Glutamatergic neuron (in vitro differentiated cells): ENCODE results near the gene HIP1R. TPM values are rescaled to one million over a fixed set of nuclear protein-coding genes. Genes with fewer than 3 reads are reported as not detected.

Experiments used
- DNase-seq: peaks from one replicate; pipeline ENCODE4 v3.0.0; 2022
- H3K27ac Mint-ChIP-seq: one replicate; pipeline ENCODE4 v1.8.0; 2020; ENCODE audit warnings: mild to moderate bottlenecking, mixed read lengths, inconsistent platforms; ENCODE audit not compliant: unreplicated experiment
- H3K27me3 Mint-ChIP-seq: one replicate; pipeline ENCODE4 v1.8.0; 2020; ENCODE audit warnings: mild to moderate bottlenecking, moderate library complexity, mixed read lengths, inconsistent platforms; ENCODE audit not compliant: unreplicated experiment
- H3K36me3 Mint-ChIP-seq: one replicate; pipeline ENCODE4 v1.8.0; 2020; ENCODE audit warnings: mild to moderate bottlenecking, mixed read lengths, inconsistent platforms; ENCODE audit not compliant: unreplicated experiment
- H3K4me1 Mint-ChIP-seq: one replicate; pipeline ENCODE4 v1.8.0; 2020; ENCODE audit warnings: mild to moderate bottlenecking, low read depth, mixed read lengths, inconsistent platforms; ENCODE audit not compliant: unreplicated experiment
- H3K4me3 Mint-ChIP-seq: one replicate; pipeline ENCODE4 v1.8.0; 2020; ENCODE audit warnings: mild to moderate bottlenecking, mixed read lengths, inconsistent platforms; ENCODE audit not compliant: unreplicated experiment
- H3K9me3 Mint-ChIP-seq: one replicate; pipeline ENCODE4 v1.8.0; 2020; ENCODE audit warnings: mild to moderate bottlenecking, moderate library complexity, mixed read lengths, inconsistent platforms; ENCODE audit not compliant: unreplicated experiment
- total RNA-seq: library from RNA; stranded (reverse); fragmentation: NEBNext Ultra II Directional; extraction: Animal tissue kit (Norgen Biotek cat#: 25700); gene quantifications from one replicate; pipeline ENCODE4 v1.2.1, GENCODE V29; 2021; ENCODE audit not compliant: unreplicated experiment
- TF ChIP-seq, protein P1 (sequence below): fragments of 200-600 bp; sonication (generic); IDR thresholded peaks from one replicate; pipeline ENCODE4 v1.5.0; 2021; ENCODE audit not compliant: partially characterized antibody, unreplicated experiment

Gene HIP1R
- total RNA-seq, 1 donor from 2014 or later = 19.3 TPM

DNA sequence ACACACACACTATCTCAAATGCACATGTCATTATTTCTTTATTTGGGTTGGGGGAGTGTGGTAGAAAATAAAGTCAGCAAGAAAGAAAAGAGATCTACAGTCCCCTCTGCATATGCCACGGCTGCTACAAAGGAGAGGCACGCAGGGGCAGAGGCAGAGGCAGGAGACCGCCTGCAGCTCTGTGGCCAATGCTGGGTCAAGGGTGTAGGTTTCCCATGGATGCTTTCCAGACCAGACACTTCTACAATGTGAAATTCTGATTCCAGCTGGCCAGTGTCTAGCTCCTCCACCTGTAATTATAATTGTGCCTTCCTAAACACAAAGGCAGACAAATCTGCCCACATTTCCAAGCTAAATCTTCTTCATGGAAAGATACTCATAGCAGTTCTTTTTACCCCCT lies 41.5 kb downstream of the HIP1R start:
- H3K36me3 Mint-ChIP-seq = no peaks in the 10 kb centered on the region
- H3K4me1 Mint-ChIP-seq = peaks cover 43% of the 10 kb centered on the region
- no peak overlapping the region for H3K27ac Mint-ChIP-seq
- DNase-seq = no peak
- TF ChIP-seq, protein P1, sequence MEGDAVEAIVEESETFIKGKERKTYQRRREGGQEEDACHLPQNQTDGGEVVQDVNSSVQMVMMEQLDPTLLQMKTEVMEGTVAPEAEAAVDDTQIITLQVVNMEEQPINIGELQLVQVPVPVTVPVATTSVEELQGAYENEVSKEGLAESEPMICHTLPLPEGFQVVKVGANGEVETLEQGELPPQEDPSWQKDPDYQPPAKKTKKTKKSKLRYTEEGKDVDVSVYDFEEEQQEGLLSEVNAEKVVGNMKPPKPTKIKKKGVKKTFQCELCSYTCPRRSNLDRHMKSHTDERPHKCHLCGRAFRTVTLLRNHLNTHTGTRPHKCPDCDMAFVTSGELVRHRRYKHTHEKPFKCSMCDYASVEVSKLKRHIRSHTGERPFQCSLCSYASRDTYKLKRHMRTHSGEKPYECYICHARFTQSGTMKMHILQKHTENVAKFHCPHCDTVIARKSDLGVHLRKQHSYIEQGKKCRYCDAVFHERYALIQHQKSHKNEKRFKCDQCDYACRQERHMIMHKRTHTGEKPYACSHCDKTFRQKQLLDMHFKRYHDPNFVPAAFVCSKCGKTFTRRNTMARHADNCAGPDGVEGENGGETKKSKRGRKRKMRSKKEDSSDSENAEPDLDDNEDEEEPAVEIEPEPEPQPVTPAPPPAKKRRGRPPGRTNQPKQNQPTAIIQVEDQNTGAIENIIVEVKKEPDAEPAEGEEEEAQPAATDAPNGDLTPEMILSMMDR = no peak
- no peak overlapping the region for H3K4me3 Mint-ChIP-seq
- peaks cover 20% of the 10 kb centered on the region for H3K27me3 Mint-ChIP-seq
- H3K9me3 Mint-ChIP-seq = peaks cover 6% of the 10 kb centered on the region

DNA sequence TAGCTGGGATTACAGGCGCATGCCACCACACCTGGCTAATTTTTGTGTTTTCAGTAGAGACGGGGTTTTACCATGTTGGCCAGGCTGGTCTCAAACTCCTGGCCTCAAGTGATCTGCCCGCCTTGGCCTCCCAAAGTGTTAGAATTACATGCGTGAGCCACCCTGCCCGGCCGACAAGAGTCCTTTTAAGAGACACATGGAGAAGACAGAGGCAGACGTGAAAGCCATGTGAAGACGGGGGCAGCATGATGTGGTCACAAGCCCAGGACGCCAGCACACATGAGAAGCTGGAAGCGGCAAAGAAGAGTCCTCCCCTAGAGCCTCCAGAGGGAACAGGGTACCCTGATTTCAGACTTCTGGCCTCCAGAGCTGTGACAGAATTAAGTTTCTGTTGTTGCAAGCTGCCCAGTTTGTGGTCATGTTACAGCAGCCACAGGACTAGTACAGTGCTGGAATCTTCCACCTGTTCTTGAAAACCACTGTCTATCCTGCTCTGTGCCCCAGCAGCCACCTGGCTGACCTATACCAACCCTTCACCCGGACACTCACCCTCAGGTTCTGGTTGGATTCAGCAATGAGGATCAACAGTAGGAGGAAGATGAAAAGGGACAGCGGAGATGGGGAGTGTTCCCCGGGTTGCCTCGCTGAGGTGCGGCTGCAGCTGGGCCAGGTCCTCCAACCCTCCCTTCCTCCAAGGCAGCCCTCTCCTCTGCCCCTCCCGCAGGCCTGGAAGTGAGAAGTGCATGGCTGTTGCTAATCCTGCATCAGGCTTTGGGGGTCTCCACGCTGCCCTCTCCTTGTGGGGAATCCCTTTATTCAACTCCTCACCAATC lies 43.7 kb downstream of the HIP1R start:
- no peaks in the 10 kb centered on the region for H3K36me3 Mint-ChIP-seq
- H3K27me3 Mint-ChIP-seq = peaks cover 14% of the 10 kb centered on the region
- H3K9me3 Mint-ChIP-seq = peaks cover 2% of the 10 kb centered on the region
- H3K4me1 Mint-ChIP-seq = peaks cover 24% of the 10 kb centered on the region
- no peak for DNase-seq
- no peak overlapping the region for H3K4me3 Mint-ChIP-seq
- TF ChIP-seq, protein P1 = no peak
- H3K27ac Mint-ChIP-seq = no peak overlapping the region

DNA sequence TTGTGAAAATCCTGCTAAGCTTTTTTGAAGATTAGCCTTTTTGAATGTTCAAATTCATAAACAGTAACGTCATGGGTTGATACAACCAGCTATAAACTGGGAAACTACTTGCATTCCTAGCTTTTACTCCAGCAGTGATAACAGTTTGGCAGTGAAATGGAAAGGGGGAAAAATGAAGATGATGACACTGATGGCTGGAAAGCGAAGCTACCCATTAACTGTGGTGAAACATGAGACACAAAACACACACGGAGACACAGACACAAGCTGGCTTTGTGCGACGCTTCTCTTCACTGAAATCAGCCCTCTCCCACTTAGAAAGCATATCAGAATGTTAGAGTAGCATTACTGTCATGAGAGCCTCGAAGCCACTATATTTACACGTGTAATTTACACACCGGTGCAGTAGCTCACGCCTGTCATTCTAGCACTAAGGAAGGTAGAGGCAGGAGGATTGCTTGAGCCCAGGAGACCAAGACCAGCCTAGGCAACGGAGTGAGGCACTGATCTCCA lies 45.0 kb downstream of the HIP1R start:
- H3K4me1 Mint-ChIP-seq = peaks cover 27% of the 10 kb centered on the region

DNA sequence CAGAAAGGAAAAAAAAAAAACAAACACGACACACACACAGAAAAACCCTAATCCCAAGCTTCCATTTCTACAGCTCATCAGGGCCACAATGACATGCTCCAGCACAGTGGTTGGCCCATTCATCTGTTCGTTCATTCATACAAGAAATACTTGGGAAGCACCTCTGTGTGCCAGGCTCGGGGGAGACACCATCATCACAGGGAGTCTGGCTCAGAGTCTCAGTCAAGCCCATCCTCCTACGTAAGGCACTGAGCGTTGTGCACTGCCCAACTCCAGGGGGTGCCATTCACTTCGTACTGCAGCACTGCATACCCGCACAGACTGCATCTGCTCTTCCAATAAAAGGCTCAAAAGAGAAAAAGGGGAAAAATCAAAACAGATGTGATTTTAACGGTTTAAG lies 45.4 kb downstream of the HIP1R start:
- no peaks in the 10 kb centered on the region for H3K36me3 Mint-ChIP-seq
- peak; percentile 60 for DNase-seq
- peak overlapping the region; percentile 73 for H3K27ac Mint-ChIP-seq
- H3K27me3 Mint-ChIP-seq = peaks cover 12% of the 10 kb centered on the region
- H3K4me3 Mint-ChIP-seq = no peak overlapping the region
- peaks cover 24% of the 10 kb centered on the region for H3K4me1 Mint-ChIP-seq
- H3K9me3 Mint-ChIP-seq = peaks cover 2% of the 10 kb centered on the region
- TF ChIP-seq, protein P1 = no peak

More for the DNA sequence above, 45.0 kb downstream of the HIP1R start:
- Mint-ChIP-seq H3K27me3 (peaks cover 12% of the 10 kb centered on the region), H3K9me3 (peaks cover 2% of the 10 kb centered on the region), H3K36me3 (no peaks in the 10 kb centered on the region), H3K27ac (peak overlapping the region; percentile 73), H3K4me3 (no peak overlapping the region)
- TF ChIP-seq, protein P1 = no peak
- no peak for DNase-seq
